NCI-H748 (cell line): Measurements from ENCODE around the gene BCL11B.
"Not testable (repeated sequence)": the region's sequence is repeated elsewhere in the genome, so short reads cannot be mapped to it uniquely, and the experiment has no call there.

Experiments
- DNase-seq: peaks from one replicate; lab custom pipeline; 2025; ENCODE audit not compliant: unreplicated experiment; lab: John Stamatoyannopoulos, UW

BCL11B gene

DNA sequence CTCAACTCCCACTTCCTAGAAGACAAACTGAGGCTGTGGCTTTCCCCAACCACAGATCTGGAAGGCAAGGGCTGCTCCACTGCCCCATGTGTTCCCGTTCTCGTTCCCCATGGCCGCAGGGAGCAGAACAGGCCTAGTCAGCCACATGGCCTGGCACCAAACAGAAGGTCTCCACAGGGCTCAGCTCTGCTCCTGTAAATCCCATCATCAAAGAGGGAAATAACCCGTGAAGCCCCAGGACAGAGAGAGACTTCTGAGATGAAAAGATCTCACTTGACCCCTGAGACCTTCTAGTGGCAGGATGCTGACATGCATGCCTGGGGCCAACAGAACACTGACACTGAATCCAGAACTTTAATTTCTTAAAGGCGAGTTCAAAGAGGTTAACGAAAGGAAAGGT, 68.9 kb downstream of the BCL11B start:
- DNase-seq: no peak

DNA sequence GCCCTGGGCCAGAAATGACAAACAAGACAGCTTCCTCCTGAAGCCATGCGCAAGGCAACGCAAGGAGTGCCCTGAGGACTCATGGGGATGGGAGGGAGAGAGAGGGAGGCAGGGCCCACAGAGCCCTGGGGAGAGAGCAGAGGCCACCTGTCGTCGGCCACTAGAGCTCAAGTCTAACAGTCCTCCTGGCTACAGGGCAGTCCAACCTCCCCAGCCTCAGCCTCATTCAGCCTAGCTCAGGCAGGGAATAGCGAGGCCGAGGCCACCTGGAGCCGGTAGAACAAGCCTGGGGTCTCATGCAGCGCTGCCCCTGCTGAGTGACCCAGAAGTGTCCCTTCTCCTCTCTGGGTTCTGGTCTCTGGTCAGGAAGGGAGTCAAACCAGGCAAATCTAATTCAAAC, 69.5 kb downstream of the BCL11B start:
- no peak for DNase-seq

DNA sequence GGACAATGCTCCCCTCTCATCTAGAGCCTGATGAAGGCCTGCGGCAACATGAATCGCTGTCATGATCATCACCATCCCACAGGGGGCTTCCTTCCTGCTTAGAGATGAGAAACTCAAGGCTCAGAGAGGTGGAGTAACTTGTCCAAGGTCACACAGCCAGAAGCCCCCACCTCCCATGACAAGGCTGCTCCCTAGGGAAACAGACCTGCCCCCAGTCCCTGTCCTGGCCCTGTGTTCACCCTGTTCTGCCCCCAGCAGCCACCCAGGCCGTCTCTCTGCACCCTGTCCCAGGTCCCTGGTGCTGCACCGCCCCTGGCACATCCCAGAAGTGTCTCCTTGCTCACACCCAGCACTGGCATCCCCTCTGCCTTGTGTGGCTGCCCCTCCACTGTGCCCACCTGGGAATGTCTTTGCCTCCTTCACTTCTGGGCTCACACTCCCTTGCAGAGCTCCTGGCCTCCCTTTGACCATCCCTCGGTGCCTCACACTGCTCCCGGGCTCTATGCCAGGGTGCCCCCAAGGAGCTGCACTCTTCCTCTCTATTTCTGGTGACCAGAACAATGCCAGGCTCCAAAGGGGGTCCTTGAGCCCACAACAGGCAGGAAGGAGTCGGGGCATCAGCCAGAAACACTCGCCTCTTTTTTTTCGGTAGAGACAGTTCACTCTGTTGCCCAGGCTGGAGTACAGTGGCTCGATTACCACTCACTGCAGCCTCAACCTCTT, 70.5 kb downstream of the BCL11B start:
- DNase-seq: no peak

DNA sequence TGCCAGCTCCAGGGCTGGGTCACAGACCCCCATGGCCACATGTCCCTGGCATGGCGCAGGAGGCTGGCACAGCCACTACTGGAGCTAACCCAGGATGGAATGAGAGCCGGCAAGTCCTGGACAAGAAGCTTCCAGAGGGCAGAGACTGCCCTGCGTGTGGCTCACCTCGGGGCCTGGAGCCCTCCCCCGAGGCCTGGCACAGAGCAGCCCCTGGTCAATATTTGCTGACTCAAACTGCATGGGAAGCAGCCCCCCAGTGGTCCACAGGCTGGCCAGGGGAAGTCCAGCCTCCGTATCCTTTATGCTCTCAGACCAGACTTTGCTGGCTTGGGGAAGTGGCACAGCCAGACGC, 71.4 kb downstream of the BCL11B start:
- DNase-seq: no peak

DNA sequence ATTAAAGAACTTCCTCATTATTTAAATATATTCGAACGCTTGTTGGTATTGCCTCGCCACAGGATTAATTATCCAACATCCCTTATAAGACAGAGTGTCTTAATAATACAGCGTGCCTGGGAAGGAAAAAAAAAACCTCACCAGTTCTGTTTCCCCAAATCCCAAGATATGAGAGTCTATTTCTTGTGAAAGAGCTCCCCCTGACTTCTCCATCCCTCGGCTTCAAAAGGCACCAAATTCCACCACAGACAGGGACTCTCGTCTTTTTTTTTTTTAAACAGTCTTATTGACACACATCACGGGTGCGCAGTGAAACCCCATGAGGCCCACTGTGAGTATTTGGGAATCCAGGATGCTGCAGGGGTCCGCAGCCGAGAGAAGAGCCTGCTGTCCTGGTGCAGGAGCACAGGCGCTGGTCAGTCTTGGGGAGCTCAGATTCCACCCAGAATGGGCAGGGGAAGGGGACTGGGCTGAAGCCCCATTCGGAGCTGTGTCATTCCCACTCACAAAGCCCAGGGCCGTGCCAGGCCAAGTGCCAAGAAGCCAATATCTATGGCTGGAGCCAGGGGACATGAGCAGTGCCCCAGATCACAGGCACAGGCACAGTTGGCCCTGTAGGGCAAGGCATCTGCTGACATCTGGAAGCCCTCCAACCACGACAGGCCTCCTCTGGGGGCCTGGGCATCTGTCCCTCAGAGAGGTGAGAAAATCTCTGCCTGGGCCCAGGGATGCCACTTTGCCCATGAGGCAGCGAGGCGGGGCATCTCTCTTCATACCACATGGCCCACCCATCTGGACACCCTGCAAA, 71.9 kb downstream of the BCL11B start:
- DNase-seq: no peak

DNA sequence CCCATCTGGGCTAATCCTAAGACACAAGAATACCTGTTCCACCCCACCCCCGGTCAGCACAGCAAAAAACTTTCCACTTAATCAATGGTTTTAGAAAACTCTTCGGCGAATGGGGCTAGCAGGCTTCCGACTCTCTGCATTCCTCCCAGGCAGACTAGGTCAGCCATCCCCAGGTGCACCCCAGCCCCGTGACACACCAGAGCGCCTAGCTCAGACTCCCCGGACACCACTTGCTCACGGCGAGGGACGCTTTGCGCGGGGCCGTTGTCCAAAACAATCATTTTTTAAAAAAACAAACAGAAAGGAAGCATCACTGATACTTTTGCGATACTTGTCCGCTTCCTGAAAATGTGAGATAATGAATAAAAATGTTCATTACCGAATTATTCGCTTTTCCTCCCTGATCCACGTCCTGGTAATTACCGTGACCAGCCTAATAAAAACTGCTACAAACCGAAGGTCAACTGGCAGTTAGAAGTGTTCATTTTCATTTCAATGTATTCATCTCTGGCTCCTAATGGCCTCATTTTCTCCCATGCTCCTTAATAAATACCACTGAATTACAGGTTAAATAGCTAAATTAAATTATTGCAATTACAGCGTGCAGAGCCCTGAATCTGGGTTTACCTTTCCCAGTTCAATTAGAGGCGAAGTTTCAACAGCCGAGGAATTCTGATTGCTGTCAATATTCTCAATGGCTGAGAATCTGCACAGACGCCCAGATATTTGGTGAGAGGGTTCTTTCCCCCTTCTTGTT, 73.1 kb downstream of the BCL11B start:
- no peak for DNase-seq

DNA sequence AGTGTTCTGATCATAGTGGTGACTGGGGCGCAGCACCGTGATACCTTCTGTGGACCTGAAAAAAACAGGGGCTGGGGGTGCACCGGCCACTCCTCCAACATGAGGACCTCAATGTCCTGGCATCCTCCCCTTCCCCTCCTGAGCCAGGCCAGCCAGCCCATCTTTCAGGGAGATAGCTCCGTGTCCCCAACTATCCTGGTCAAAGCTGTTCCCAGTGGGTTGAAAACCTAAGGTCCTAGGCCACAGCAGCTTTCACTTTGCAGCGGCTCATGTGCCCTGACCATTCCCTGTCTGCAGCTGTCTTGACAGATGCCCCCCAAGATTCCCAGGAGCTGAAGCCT, 75.7 kb downstream of the BCL11B start:
- DNase-seq: no peak

DNA sequence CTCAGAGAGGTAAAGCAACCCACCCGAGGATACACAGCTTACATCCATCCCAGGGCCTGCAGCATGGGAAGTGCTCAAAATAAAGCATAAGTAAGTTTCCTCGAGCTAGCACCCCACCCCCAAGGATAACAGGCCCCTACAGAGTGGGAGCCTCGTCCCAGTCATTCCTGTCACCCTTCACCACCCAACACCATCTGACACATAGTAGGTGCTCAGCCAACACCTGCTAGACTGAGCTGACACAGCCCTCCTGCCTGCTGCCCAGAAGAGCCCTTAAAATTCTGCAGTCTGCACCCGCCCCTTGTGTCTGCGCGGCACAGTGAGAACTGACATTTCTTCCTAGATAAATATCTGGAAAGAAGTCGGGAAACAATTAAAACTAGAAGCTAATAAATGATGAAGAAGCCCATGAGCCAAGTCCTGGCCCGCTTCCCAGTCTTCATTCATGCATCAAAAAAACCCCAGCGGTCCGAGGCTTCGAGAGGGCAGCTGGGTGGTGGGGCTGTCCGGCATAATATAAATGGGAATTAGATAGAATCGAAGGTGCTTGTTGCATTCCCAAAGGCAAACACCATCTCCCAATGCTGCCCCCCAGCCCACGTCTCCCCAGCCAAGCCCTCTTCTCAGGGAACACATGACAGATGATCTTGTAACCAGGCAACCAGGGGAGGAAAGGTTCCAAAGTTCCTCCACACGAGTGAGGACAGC, 76.2 kb downstream of the BCL11B start:
- DNase-seq: no peak

DNA sequence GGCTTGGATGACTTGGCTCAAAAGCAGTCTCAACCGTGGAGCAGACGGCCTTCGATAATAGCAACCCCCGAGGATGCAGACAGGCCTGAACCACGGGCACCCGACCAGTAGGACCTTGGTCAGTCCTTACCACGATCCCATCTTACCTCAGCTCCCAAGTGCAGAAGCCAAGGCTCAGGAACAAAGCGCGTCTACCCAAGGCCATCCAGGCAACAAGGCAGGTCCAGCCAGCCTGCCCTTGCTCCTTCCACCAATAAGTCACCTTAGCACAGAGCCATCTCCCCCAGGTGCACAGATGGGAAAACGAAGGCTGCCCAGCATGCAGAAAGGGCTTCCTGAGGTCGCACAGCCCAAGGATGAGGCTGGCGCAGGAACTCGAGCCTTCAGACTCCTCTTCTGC, 77.3 kb downstream of the BCL11B start:
- no peak for DNase-seq

DNA sequence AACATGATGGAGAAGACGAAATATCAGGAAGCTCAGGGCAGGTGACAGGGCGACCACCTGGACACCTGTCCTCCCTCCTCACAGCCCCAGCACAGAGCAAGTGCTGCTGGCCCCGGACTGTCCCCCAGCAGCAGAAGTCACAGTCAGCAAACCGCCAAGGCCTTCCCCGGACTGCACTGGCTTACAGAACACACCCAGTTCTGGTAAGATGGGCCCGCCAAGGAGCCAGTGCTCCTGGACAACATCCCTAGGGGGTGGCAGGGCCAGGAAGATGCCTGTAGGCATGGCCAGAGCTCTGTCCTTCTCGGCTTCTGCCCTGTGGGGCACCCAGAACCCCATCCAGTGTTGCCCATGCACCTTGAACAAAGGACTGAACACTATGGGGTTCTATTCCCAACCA, 77.9 kb downstream of the BCL11B start:
- no peak for DNase-seq

DNA sequence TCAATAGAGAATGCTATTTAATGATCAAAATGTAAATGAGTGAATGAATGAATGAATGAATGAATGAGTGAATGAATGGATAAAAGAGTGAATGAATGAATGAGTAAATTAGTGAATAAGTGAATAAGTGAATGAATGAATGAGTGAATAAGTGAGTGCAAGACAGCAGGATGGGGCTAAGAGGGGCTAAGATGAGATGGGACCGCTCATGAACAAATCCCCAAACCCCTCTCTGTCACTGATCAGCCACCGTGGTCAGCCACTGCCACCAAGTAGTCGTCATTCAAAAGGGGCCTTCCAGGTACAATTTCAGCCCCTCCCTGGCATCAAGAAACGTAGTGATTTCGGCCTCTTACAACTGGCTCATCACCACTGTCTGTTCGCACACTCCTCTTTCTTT, 79.2 kb downstream of the BCL11B start:
- no peak for DNase-seq

DNA sequence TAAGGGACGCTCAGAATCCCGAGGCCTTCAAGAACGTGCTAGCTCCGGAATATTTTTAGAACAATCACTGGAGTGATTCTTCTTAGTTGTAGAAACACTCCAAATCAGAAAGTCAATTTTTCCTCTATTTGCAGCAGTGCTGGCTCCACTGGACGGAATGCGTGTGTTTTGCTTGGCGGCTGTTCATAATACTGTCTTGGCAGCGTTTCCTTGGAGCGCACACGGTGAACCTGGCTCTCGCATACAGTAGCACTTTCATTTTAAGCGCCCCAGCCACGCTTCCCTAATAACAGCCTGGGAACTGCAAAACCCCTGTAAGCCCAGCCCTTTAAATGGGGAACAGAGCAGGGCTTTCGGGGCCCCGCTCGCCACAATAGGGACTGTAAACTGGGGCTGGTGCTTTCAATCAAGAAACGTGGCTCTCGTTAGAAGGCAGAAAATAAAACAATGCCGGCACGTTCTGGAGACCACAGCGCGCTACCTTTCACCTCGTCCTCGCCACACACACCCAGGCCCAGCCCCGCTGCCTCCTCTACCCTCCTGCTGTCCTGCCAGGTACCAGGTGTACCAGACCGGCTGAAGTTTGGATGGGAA, 79.9 kb downstream of the BCL11B start:
- DNase-seq: peak; percentile 55

DNA sequence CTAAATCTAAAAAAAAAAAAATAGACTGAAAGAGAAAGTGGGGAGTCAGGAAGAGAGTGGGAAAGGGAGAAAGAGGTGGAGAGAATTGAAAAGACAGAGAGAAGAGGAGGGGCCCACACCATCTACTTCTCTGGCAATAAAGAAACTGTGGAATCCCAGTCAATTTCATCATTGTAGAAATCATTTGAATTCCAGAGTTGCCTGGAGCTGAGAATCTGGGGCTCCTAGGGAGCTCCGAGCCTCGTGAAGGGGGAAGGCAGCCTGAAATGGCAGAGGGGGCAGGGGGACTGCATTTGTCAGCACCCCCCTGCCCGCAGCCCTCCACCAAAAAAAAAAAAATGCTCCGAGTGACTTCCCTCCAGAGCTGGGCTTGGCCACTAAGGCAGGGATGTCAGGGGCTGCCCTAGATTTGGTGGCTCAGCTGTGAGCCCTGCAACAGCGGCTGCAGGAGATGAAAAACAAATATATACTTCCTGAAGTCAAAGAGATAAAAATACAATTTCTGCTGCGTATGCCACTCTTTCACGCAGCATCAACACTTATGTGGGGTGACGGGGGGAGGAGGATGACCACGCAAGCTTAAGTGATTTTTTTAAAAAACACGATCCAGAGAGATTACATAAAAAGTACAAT, 80.5 kb downstream of the BCL11B start:
- DNase-seq: no peak

DNA sequence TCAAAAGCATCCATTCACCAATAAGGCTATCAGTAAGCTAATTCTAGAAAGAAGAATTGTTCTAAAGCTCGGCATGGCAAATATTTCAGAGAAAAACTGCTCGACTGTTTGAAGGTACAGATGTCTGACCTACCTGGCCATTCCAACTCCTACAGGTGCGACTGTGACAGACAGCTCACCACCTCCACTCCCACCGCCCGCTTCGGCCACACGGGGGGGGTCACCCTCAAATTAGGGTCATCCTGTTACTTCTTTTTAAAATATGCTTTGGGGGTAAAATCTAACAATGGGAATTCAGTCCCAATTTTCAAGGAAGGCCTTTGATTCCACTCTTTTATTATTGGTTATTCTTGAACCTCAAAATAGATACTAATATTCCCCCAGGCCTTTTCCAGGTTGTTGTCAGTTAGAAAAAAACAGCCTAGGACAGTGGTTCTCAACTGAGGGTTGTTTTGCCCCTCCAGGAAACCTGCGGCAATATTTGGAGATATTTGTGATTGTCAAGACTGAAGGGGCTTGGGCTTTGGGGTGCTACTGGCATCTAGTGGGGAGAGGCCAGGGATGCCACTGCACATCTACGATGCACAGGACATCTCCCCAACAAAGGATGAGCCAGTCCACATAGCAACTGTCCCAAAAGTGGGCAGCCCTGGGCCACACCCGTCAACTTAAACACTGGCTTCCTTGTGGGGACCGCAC, 81.2 kb downstream of the BCL11B start:
- DNase-seq: no peak

DNA sequence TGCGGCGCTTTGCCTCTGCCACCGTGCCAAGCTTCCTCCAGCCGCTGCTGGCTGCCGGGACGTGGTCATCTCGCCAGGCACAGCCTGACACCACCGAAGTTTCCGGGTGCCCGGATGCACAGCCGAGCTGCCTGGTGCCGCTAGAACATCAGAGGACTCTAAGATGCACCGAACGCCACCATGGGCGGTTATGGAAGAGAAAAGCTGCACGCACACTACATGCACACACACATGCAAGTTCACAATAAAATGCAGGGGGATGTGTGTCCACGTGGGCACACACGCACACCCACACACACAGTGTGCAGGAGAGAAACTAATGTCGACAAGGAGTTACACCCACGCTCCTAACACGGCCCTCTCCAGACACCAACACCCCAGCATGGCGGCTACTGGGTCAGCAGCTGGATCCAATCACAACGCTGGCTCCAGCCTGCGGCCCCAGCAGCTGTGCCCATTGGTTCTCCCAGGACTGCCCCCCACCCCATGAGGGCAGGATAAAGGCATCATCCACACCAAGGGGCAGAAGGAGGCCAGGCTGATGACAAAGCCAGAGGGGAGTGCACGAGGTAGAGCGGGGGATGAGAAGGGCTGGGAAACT, 82.7 kb downstream of the BCL11B start:
- no peak for DNase-seq

DNA sequence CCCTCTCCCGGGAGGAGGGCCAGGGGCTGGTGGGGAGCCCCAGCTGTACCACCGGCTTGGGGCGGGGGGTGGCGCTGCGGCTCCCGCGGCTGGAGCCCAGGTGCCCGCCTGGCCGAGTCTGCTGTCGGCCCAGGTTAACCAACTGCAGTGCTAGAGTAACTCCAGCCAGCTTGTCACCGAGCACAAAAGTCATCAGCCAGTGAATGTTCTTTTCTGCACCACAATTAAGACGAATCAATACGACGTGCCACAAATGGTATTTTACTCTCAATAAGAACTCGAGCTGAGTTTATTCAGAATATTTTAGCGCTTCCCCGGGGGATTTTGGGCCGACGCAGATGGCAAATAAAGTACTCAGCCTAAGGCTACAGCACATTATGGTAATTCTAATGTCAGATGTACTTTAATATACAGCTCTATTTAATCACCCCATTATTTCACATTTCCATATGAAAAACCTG, 83.2 kb downstream of the BCL11B start:
- no peak for DNase-seq

DNA sequence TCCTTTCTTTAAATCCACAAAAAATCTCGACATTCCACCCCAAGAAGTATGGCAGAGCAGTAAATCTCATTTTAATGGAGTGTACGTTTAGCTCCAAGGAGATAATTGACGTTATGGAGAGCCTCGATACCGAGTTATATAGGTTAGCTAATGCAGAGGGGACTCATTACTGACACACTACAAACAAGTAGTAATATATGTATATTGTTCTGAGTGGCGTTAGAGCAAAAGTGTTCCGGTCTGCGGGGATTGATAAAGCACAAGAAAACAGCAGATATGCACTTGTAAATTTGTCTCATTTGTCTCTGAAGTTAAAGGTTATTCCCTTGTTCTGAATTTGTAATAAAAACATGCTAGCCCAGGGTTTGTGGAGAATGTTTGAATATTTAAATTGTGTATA, 84.1 kb downstream of the BCL11B start:
- no peak for DNase-seq

DNA sequence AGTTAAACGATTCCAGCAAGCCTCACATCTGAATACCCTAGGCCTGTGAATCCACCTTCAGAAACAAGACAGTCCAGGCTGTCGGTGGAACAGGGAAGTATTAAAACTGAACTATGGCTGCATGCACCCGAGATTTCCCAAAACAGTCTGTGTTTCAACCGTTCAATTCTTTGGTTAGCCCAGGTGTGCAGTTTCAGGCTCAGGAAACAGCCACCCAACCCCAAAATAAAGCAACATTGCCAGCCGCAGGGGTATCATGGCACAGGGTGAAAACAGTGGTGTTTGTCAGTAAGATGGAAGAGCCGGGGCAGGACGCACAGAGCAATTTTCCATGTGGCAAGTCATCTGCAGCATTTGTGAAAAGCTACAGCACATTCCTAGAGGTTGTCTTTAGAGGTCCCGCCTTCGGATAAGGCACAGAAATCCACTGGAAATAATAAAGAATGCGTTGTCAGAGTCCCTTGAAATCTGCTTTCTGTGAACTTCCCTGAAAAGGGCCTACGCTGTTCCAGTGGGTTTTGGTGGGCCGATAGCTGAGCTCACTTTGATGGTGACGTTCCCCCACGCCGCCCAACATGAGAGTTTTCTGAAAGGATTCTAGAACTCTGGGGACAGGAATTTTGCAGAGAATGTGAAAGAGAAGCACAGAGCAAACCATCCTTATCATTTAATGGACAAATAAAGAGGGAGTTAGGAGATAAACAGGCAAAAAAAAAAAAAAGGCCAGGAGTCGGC, 84.9 kb downstream of the BCL11B start:
- no peak for DNase-seq

DNA sequence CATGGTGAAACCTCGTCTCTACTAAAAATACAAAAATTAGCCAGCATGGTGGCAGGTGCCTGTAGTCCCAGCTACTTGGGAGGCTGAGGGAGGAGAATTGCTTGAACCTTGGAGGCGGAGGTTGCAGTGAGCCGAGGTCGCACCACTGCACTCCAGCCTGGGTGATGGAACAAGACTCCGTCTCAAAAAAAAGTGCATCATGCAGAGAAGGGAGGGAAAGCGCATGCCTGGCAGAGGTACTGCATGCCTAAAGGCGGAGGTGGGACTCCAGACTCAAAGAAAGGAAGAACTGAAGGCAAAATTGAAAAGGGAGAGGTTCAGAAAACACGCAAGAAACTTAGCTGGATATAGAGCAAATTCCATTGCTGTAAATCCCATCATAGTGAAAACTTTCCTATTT, 85.7 kb downstream of the BCL11B start:
- not testable (repeated sequence) for DNase-seq
